SU-DHL-6 (cell line): ENCODE measurements around the gene S100B.

Source experiments
- CTCF ChIP-seq: fragments of 200-600 bp; sonication (generic); IDR thresholded peaks from one replicate; pipeline ENCODE4 v1.5.1; 2017; ENCODE audit warnings: antibody characterized with exemption, mild to moderate bottlenecking, low read length, moderate library complexity; ENCODE audit not compliant: insufficient read depth, poor library complexity, severe bottlenecking
- EZH2phosphoT487 ChIP-seq: fragments of 200-600 bp; sonication (generic), shearing (Covaris generic); conservative IDR thresholded peaks from 2 replicates; pipeline ENCODE4 v1.6.1; 2018; ENCODE audit warnings: mild to moderate bottlenecking, antibody characterized with exemption, low read length, moderate library complexity, mixed read lengths

- TF ChIP-seq CTCF (no peak), EZH2phosphoT487 (no peak)
Measured at GRCh38 chr21:46608672-46609111, 3.8 kb upstream of the S100B start.
